SU-DHL-6 (cell line): ENCODE measurements around the gene PGF.

Source experiments
- H2AFZ ChIP-seq: fragments of 200-600 bp; sonication (generic); 2 replicates; pipeline ENCODE4 v1.6.1; 2014; ENCODE audit warnings: low read depth, mild to moderate bottlenecking, moderate library complexity, mixed read lengths, antibody characterized with exemption, low read length; ENCODE audit not compliant: severe bottlenecking
- H3F3A ChIP-seq: fragments of 200-600 bp; shearing (Covaris generic); 2 replicates; pipeline ENCODE4 v1.6.0; 2016; ENCODE audit warnings: antibody characterized with exemption, mild to moderate bottlenecking; ENCODE audit not compliant: insufficient read depth
- H3K27ac ChIP-seq: fragments of 200-600 bp; sonication (generic); 2 replicates; pipeline ENCODE4 v1.5.1; 2016; ENCODE audit warnings: low read depth, mild to moderate bottlenecking, low read length, moderate library complexity, mixed read lengths
- H3K27me3 ChIP-seq: fragments of 200-600 bp; sonication (generic), shearing (Covaris generic); 2 replicates; pipeline ENCODE4 v1.6.0; 2014; ENCODE audit warnings: mild to moderate bottlenecking, low read length
- H3K36me3 ChIP-seq: fragments of 200-600 bp; sonication (generic); 2 replicates; pipeline ENCODE4 v1.6.1; 2014; ENCODE audit warnings: mild to moderate bottlenecking, low read length, mixed read lengths
- H3K4me2 ChIP-seq: fragments of 300-600, 200-600 bp; shearing (Covaris generic), sonication (generic); 2 replicates; pipeline ENCODE4 v1.6.0; 2014; ENCODE audit warnings: low read length, low read depth, mild to moderate bottlenecking; ENCODE audit not compliant: poor library complexity, severe bottlenecking
- H3K4me3 ChIP-seq: fragments of 200-600 bp; sonication (generic); 2 replicates; pipeline ENCODE4 v1.5.1; 2014; ENCODE audit warnings: antibody characterized with exemption, low read length, mild to moderate bottlenecking, mixed read lengths; ENCODE audit not compliant: insufficient read depth, poor library complexity, severe bottlenecking
- H3K79me2 ChIP-seq: fragments of 200-600 bp; sonication (generic); 2 replicates; pipeline ENCODE4 v1.6.1; 2014; ENCODE audit warnings: mild to moderate bottlenecking, low read length, moderate library complexity; ENCODE audit not compliant: insufficient read depth
- H3K9ac ChIP-seq: fragments of 200-600 bp; sonication (generic); 2 replicates; pipeline ENCODE4 v1.7.0; 2014; ENCODE audit warnings: mild to moderate bottlenecking, low read length
- H3K9me2 ChIP-seq: fragments of 200-600 bp; sonication (generic); replicated peaks from 2 replicates; pipeline ENCODE4 v1.6.1; 2014; ENCODE audit warnings: low read length; ENCODE audit not compliant: insufficient read depth
- H3K9me3 ChIP-seq: fragments of 200-600 bp; sonication (generic); 2 replicates; pipeline ENCODE4 v1.6.1; 2014; ENCODE audit warnings: low read length, mixed read lengths; ENCODE audit not compliant: insufficient read depth
- H4K20me1 ChIP-seq: fragments of 200-600 bp; sonication (generic); 2 replicates; pipeline ENCODE4 v1.6.1; 2014; ENCODE audit warnings: low read depth, mild to moderate bottlenecking, antibody characterized with exemption, low read length, moderate library complexity, mixed read lengths
- CTCF ChIP-seq: fragments of 200-600 bp; sonication (generic); IDR thresholded peaks from one replicate; pipeline ENCODE4 v1.5.1; 2017; ENCODE audit warnings: antibody characterized with exemption, mild to moderate bottlenecking, low read length, moderate library complexity; ENCODE audit not compliant: insufficient read depth, poor library complexity, severe bottlenecking
- EZH2phosphoT487 ChIP-seq: fragments of 200-600 bp; sonication (generic), shearing (Covaris generic); conservative IDR thresholded peaks from 2 replicates; pipeline ENCODE4 v1.6.1; 2018; ENCODE audit warnings: mild to moderate bottlenecking, antibody characterized with exemption, low read length, moderate library complexity, mixed read lengths

PGF gene

DNA sequence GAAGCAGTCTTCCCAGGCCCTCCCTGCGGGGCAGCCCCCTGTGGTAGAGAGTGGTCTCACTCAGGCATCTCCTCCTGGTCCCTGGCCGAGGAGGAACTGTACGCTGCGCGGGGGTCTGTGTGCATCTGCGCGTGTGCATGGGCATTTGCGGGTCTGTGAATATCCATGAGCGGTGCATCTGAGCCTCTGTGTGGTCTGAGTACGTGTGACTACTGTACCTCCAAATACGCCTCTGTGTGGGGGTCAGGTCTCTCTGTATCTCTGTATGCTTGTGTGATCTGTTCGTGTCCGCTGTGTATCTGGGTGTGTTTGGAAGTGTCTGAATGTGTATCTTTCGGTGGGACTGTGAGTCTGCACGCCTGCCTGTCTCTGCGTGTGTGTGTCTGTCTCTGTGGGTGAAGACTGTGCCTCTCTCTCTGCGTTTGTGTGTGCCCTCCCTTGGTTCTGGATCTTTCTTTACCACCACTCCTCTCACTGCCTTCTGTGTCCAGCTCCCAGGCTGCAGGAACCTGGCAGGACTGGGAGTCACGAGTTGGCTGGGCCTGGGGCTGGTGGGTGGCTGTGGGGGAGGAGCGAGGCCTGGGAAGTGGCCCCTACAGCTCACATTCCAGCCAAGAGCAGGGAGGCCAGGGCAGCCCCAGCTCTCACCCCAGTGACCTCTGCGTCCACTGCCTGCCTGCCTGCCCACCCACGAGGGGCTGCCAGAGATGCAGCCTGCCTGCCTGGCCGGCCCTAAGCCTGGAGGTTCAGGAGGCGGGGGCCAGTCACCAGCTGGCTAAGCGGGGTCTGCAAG, 1.1 kb upstream of the PGF start:
- H3K27ac ChIP-seq, result no peak overlapping the region
- H3K27me3 ChIP-seq, result no peaks in the 10 kb centered on the region
- H4K20me1 ChIP-seq, result no peaks in the 10 kb centered on the region
- no peak overlapping the region for H3K9ac ChIP-seq
- H3K9me2 ChIP-seq, result no peaks in the 10 kb centered on the region
- no peak overlapping the region for H2AFZ ChIP-seq
- H3K9me3 ChIP-seq, result no peaks in the 10 kb centered on the region
- no peaks in the 10 kb centered on the region for H3F3A ChIP-seq
- no peak for TF ChIP-seq EZH2phosphoT487
- H3K4me2 ChIP-seq, result no peak overlapping the region
- no peaks in the 10 kb centered on the region for H3K79me2 ChIP-seq
- H3K36me3 ChIP-seq, result no peaks in the 10 kb centered on the region
- no peak overlapping the region for H3K4me3 ChIP-seq

DNA sequence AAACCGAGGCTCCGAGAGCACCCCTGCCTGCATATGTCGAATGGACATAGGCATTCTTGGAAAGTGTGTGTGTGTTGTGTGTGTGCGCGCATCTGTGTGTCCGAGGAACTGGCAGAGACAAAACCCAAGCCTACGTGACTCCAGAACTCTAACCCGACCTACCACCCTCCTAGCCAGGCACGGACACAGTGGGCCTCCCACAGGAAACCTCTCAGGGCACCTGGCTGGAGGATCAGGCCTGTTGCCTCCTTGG, 556 bp upstream of the PGF start:
- TF ChIP-seq EZH2phosphoT487 (no peak), CTCF (no peak)
- H3K9me3 ChIP-seq, result no peaks in the 10 kb centered on the region
- no peak overlapping the region for H3K27ac ChIP-seq
- H3K4me3 ChIP-seq, result no peak overlapping the region
- no peak overlapping the region for H3K4me2 ChIP-seq
- no peaks in the 10 kb centered on the region for H3K9me2 ChIP-seq
- no peaks in the 10 kb centered on the region for H3K36me3 ChIP-seq
- no peak overlapping the region for H3K9ac ChIP-seq
- H3F3A ChIP-seq, result no peaks in the 10 kb centered on the region
- H3K79me2 ChIP-seq, result no peaks in the 10 kb centered on the region
- H3K27me3 ChIP-seq, result no peaks in the 10 kb centered on the region
- no peaks in the 10 kb centered on the region for H4K20me1 ChIP-seq
- H2AFZ ChIP-seq, result no peak overlapping the region

GRCh38 chr14:74954947-74955228, 509 bp downstream of the PGF start:
- TF ChIP-seq EZH2phosphoT487, result no peak
- TF ChIP-seq CTCF, result no peak
- Histone ChIP-seq H3K4me2 (no peak overlapping the region), H3K79me2 (no peaks in the 10 kb centered on the region), H3K27me3 (no peaks in the 10 kb centered on the region), H3K4me3 (no peak overlapping the region), H3K9me2 (no peaks in the 10 kb centered on the region), H3K27ac (no peak overlapping the region), H2AFZ (no peak overlapping the region), H3K9ac (no peak overlapping the region), H4K20me1 (no peaks in the 10 kb centered on the region), H3K36me3 (no peaks in the 10 kb centered on the region), H3F3A (no peaks in the 10 kb centered on the region), H3K9me3 (no peaks in the 10 kb centered on the region)

GRCh38 chr14:74954232-74954946, 1.0 kb downstream of the PGF start:
- H3K9me3 ChIP-seq, result no peaks in the 10 kb centered on the region
- H3K79me2 ChIP-seq, result no peaks in the 10 kb centered on the region
- no peaks in the 10 kb centered on the region for H4K20me1 ChIP-seq
- H3K9ac ChIP-seq, result no peak overlapping the region
- no peaks in the 10 kb centered on the region for H3K36me3 ChIP-seq
- no peak overlapping the region for H3K27ac ChIP-seq
- H3K4me3 ChIP-seq, result no peak overlapping the region
- no peaks in the 10 kb centered on the region for H3K9me2 ChIP-seq
- no peaks in the 10 kb centered on the region for H3K27me3 ChIP-seq
- no peak for TF ChIP-seq EZH2phosphoT487
- TF ChIP-seq CTCF, result no peak
- H3K4me2 ChIP-seq, result no peak overlapping the region
- no peaks in the 10 kb centered on the region for H3F3A ChIP-seq
- no peak overlapping the region for H2AFZ ChIP-seq
